Right lung (tissue), 5 donors: ENCODE measurements around the gene SPTBN2. TPM values are rescaled to one million over a fixed set of nuclear protein-coding genes. Genes with fewer than 3 reads are reported as not detected.

Experiments
- DNase-seq, 2 donors: peaks; one replicate each; pipeline ENCODE4 v3.0.0-alpha.2; 2013
- polyA plus RNA-seq, 5 donors: library from polyadenylated mRNA; unstranded; fragments of 120-200 nt; gene quantifications; one replicate each; pipeline versions ENCODE4 v1.2.1 to v1.2.3, GENCODE V29; 2013; ENCODE audit warnings: inconsistent platforms in 1 of 5, low replicate concordance in 1 of 5; ENCODE audit not compliant: insufficient read length in 5 of 5, insufficient read depth in 1 of 5

SPTBN2 gene
- polyA plus RNA-seq, 5 donors = 6.1 to 11.5 (median 8.2) TPM

DNA sequence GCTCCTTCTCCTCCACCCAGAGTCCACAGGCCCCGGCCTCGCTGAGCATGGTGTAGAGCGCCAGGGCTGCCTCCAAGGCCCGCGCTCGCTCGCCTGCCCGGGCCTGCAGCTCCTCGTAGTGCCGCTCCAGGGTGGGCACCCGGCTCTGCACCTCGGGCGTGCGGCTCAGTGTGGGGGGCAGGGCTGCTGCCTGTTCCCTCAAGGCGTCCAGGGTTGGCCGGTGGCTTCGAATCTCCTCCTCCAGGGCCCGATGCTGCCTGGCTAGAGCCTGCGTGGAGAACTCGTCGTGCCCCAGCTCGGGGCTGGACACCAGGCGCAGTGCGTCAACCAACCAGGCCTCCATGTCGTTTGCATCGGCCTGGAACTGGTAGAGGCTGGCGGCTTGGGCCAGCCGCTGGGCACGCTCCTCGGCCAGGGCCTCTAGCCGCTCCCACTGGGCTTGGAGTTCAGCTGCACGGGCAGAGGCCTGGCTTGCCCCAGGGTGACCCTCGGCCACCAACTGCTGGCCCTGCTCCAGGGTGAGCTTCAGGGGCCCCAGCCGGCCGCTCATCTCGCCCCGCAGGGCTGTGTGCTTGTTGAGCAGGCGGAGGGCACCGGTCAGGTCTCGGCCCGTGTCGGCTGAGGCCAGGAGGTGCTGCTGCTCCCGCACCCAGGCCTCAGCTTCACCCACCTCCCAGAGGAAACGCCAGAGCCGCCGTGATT is 24.2 kb downstream of the SPTBN2 start:
- no peak for DNase-seq

- DNase-seq = no peak
Measured at GRCh38 chr11:66701432-66702240, 27.4 kb downstream of the SPTBN2 start.

DNA sequence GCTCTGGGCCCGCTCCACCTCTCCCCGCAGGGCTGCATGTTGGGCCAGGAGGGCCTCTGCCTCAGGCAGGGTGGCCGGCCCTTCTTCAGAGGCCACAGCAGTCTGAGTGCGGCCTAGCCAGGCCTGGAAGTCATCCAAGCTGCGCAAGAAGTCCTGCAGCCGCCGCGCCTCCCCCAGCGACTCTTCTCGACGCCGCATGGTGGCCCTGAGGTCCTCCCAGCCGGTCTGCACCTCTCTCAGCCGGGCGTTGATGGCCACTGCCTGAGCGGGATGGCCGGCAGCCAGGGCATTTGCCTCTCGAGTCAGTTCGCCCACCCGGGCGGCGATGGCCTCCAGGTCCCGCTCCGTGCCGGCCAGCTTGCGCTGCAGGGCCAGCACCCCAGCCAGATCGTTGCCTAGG is 28.3 kb downstream of the SPTBN2 start:
- no peak for DNase-seq

DNA sequence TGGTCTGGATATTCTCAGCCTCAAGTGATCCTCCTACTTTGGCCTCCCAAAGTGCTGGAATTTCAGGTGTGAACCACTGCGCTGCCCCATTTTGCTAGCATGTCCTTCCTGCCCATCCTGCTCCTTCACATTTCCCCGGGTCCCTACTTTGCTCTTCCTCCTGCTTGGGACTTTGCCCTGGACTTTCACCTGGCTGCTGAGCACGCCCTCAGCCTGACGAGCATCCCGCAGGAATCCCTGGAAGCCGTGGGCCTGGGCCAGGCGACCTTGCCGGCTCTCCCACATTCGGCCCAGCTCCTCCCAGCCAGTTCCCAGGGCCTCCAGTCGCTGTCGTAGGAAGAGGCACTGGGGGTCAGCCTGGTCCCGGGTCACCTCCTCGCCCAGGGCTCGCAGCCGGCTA is 28.7 kb downstream of the SPTBN2 start:
- DNase-seq = no peak

GRCh38 chr11:66698491-66698890 is 30.5 kb downstream of the SPTBN2 start:
- DNase-seq = no peak

DNA sequence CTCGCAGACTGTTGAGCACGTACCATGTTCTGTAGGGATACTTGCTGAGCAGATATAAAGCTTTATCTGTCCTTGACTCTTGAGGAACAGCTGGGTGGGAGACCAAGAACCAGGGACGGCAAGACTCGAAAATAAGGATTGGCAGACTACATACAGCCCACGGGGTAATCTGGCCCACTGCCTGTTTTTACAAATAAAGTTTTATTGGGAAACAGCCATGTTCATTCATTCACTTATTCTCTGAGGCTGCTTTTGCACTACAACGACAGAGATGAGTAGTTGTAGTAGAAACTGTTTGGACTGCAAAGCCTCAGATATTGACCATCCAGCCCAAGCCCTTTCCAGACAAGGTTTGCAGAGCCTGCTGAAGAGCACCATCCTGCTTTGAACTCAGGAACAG is 31.0 kb downstream of the SPTBN2 start:
- DNase-seq = no peak

DNA sequence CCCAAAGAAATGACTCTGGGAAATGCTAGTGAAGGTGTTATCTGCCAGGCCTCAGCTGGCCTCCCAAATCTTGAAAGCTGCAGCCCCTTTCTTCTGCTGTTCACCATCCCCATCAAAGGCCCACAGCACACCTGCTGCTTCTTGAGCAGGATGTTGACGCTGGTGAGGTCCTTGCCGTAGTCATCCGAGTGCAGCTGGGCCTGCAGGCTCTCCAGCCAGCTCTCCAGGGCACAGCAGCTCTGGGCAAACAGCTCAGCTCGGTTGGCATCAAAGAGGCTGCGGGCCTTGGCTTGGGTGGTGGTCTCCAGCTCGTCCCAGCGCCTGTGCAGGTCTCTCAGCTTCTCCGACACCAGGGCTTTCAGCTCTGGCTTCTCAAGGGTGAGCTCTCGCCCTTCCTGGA is 32.9 kb downstream of the SPTBN2 start:
- DNase-seq = no peak

DNA sequence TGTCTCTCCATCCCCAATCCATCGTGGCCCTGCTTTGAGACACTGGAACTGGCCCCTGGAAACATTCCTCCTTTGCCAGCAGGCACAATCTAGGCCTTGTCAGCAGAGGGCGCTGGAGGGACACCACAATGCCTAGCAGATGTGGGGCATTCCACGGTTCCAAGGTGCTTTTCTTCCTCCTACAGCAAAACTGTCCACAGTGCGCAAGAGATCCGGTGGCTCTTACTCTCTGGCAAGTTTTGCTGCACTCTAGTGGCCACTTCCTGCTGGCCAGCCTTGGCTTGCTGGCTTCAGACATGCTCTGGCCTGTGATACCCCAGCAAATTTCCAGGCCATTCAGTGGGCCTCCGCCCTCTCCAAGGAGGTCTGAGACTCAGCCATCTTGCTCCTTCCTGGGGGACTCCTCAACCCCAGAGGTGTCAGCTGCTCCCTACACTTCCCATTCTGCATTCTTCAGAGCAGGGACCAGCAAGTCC is 34.2 kb downstream of the SPTBN2 start:
- peak; percentile 65 to 75 for DNase-seq

- DNase-seq = no peak
Measured at GRCh38 chr11:66694056-66694410, 35.0 kb downstream of the SPTBN2 start.

- DNase-seq = no peak
Measured at GRCh38 chr11:66693356-66694055, 35.5 kb downstream of the SPTBN2 start.

DNA sequence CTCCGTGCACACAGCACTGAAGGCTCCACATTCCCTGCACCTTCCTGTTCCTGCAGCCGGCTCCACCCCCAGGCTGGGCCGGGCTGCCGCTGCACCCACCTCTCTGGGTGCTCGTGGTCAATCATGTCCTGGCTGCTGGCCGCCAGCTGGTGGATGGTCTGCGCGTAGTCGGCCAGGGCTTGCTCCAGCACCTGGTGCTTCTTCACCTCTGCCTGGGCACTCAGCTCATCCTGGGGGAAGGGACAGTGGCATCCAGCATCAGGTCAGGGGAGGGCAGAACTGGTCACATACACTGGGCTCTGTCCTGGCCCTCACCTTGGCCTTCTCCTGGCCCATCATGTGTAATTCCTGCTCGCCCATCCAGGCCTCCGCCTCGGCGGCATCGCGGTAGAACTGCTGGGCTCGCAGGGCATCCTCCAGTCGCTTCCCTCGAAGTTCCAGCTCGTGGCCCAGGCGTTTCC is 36.1 kb downstream of the SPTBN2 start:
- DNase-seq = no peak

DNA sequence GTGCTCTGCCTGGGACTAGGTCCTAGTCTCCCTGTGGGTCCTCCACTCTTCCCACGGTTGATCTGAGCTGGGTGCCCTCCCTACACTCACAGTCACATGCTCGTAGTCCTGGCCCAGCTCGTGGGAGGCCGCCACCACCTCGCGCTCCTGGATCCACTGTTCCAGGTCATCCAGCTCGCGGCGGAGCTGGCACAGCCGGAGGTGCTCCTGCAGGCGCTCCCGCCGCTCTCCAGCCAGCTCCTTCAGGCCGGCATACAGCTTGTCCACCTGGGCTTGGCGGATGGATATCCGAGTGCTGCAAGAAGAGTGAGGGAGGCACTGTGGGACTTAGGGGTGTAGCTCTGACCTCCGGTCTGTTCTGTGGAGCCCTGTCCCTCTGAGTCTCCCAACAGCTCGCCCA is 36.6 kb downstream of the SPTBN2 start:
- no peak for DNase-seq

GRCh38 chr11:66691311-66691980 is 37.6 kb downstream of the SPTBN2 start:
- DNase-seq = no peak

- DNase-seq = no peak
Measured at GRCh38 chr11:66689661-66690590, 39.1 kb downstream of the SPTBN2 start.

DNA sequence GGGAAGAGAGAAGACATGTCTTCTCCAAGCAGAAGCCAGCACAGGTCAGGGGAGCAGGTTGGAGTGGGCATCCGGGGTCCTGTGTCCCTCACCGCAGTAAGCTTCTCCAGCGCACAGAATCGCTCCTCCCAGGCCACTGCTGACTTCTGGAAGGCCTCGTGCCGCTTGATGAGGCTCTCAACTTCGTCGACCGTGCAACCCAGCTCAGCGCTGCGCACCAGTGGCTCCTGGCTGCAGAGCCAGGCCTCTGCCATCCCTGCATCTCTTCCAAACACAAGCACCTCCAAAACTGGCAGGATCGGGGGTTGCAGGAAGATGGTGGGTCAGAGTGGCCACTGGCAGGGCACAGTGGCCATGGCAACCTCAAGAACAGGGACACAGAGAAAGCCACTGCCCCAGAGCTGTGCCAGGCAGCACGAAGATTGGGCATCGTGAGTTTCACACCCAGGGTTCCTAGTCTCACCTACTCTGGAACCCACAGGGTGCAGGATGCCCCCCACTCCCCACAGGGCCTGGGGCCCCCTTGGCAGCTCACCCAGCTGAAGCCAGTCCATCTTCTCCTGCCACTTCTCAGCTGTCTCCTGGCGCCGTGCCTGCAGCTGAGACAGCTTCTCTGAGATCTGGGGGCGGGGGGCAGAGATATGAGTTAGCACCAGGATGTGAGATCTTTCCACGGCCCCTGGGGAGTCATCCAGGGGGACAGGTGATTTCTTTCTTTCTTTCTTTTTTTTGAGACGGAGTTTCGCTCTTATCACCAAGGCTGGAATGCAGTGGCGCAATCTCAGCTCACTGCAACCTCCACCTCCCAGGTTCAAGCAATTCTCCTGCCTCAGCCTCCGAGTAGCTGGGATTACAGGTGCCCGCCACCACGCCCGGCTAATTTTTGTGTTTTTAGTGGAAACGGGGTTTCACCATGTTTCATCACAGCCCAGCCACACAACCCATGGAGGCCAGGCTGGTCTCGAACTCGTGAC is 40.2 kb downstream of the SPTBN2 start:
- DNase-seq = no peak

- no peak for DNase-seq
Measured at GRCh38 chr11:66687831-66688281, 41.2 kb downstream of the SPTBN2 start.

DNA sequence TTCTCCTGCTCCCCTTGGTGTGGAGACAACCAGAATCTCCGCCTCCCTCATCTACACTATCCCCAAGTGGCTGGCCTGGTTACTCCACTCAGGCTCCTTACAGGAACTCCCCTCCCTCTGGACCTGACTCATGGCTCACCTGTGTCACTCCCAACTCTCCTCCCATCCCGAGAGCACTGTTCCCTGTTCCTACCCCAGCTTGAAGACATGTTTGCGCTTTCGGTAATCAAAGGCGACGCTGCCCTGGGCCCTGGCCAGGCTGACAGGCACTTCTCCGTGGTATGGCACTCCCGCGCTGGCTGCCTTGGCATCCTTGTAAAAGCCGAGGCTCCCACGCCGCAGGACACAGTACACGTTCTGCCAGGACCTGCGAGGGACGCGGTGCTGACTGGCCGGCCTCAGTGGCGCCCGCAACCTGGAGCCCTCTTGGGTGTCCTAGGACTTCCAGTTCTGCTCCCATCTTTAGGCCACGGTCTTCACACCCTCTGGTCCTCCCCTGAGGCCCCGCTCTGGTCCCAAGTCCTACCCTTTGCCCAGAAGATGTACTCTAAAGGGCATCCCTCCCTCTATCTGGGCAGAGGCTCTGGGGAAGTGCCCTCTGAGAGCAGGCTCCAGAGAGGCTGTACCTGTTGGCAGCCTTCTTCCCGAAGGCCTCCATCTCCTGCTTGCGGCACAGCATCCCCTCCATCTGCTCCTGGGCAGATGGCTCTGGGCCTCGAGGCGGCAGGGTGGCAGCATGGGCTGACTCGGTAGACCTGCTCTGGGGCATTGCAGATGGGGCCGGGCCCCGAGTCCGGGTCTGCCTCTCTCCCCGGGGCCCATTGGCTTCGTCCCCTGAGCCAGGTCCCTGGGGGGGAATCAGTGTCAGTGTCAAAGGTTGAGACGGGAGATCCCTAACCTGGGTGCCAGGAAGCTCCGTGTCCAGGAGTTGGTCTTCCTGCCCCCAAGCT is 41.9 kb downstream of the SPTBN2 start:
- no peak for DNase-seq

DNA sequence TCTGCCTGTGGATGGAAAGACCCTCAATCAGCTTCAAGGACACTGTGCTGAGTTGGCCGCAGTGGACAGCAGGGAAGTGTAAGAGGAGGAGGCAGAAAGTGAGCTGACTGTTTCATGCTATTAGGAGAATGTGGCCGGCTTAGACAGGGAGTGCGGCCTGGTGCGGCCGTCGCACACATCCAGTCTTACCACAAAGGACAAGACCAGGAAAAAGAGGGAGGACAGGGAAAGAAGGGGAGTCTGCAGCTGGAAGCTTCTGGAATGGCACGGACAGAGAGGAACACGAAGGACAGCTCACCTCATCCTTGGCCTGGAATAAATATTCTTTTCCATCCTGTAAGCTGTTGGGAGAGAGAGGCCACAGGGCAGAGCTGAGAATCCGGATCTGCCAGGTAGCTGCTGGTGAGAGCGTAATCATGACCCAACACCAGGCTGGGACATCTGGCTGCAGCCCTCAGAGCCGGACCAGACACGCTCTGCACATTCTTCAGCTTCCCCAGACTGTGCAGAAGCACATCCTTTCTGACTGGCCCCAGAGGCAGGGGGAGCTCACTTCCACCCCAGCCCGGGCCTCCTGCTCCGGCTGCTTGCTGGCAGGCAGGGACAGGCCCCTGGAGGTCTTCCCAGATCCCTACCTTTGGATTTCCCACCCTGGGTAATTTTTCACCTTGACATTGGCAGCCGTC is 42.8 kb downstream of the SPTBN2 start:
- DNase-seq = no peak
